ENCODE results near the gene TNRC6C.

GRCh38 chr17:78120537-78120936, 162.0 kb downstream of the TNRC6C start:
- TF ChIP-seq POLR2A (IDR thresholded peaks at IDR 0.05; ENCODE audit: low read length) (no peak), GATA1 (IDR thresholded peaks at IDR 0.05; ENCODE audit: low read depth, low read length) (no peak)

Measured in erythroblast (primary cell).